OCI-LY7 (cell line): ENCODE data around the gene SH3GLB2. TPM values are rescaled to one million over a fixed set of nuclear protein-coding genes. Genes with fewer than 3 reads are reported as not detected.
"Not testable (repeated sequence)": the region's sequence is repeated elsewhere in the genome, so short reads cannot be mapped to it uniquely, and the experiment has no call there.

ENCODE experiments used
- BruUV-seq: library from RNA; stranded (reverse); fragments of 400-500 nt; replicated peaks from 2 replicates; lab custom pipeline; 2021; lab: Mats Ljungman, UMichigan
- CTCF ChIA-PET: fragments of 300-600 bp; sonication (Branson Sonifier 250); formaldehyde crosslinking; loops from one replicate; lab custom pipeline; 2022; ENCODE audit warnings: antibody characterized with exemption; ENCODE audit not compliant: unreplicated experiment; lab: Charles Lee
- POLR2A ChIA-PET: fragments of 300-600 bp; sonication (Branson Sonifier 250); formaldehyde crosslinking; loops from one replicate; lab custom pipeline; 2022; ENCODE audit warnings: antibody characterized with exemption; lab: Charles Lee
- DNase-seq: peaks from one replicate; pipeline ENCODE4 v3.0.0-alpha.2; 2015; ENCODE audit warnings: low spot score
- H2AFZ ChIP-seq: fragments of 200-600 bp; sonication (generic), shearing (Covaris generic); 2 replicates; pipeline ENCODE4 v1.6.1; 2014; ENCODE audit warnings: mild to moderate bottlenecking, antibody characterized with exemption, low read length, moderate library complexity
- H3K27ac ChIP-seq: fragments of 200-600 bp; sonication (generic); 2 replicates; pipeline ENCODE4 v1.5.1; 2014; ENCODE audit warnings: mixed run types, low read depth, mild to moderate bottlenecking, moderate library complexity, low read length, inconsistent platforms; ENCODE audit not compliant: poor library complexity, severe bottlenecking
- H3K36me3 ChIP-seq: fragments of 200-600 bp; sonication (generic); 2 replicates; pipeline ENCODE4 v1.6.1; 2014; ENCODE audit warnings: mild to moderate bottlenecking, antibody characterized with exemption, low read length, moderate library complexity, mixed read lengths; ENCODE audit not compliant: insufficient read depth
- H3K4me1 ChIP-seq: fragments of 200-600 bp; sonication (generic); 2 replicates; pipeline ENCODE4 v1.5.1; 2014; ENCODE audit warnings: mild to moderate bottlenecking, low read length; ENCODE audit not compliant: insufficient read depth, poor library complexity, severe bottlenecking
- H3K4me2 ChIP-seq: fragments of 200-600 bp; sonication (generic); 2 replicates; pipeline ENCODE4 v1.6.1; 2014; ENCODE audit warnings: mild to moderate bottlenecking, low read length
- H3K4me3 ChIP-seq: fragments of 200-600 bp; sonication (generic); 2 replicates; pipeline ENCODE4 v1.5.1; 2014; ENCODE audit warnings: mild to moderate bottlenecking, low read depth, low read length; ENCODE audit not compliant: poor library complexity, severe bottlenecking
- H3K79me2 ChIP-seq: fragments of 200-600 bp; sonication (generic); 2 replicates; pipeline ENCODE4 v1.6.1; 2016; ENCODE audit warnings: low read depth, mild to moderate bottlenecking, low read length, moderate library complexity, mixed read lengths; ENCODE audit not compliant: insufficient read depth
- H3K9me2 ChIP-seq: fragments of 200-600 bp; sonication (generic); 2 replicates; pipeline ENCODE4 v1.6.1; 2016; ENCODE audit warnings: mild to moderate bottlenecking, low read length, mixed read lengths; ENCODE audit not compliant: insufficient read depth
- H3K9me3 ChIP-seq: fragments of 200-600 bp; sonication (generic); 2 replicates; pipeline ENCODE4 v1.6.1; 2014; ENCODE audit warnings: mild to moderate bottlenecking, mixed run types, low read length, mixed read lengths
- H4K20me1 ChIP-seq: fragments of 200-600 bp; sonication (generic); 2 replicates; pipeline ENCODE4 v1.6.1; 2014; ENCODE audit warnings: mild to moderate bottlenecking, antibody characterized with exemption, low read length, moderate library complexity, mixed read lengths; ENCODE audit not compliant: insufficient read depth
- CTCF ChIP-seq: fragments of 200-600 bp; sonication (generic); conservative IDR thresholded peaks from 2 replicates; pipeline ENCODE4 v1.5.1; 2014; ENCODE audit warnings: mild to moderate bottlenecking, antibody characterized with exemption, low read length, moderate library complexity, mixed read lengths
- EZH2phosphoT487 ChIP-seq: fragments of 200-600 bp; sonication (generic); IDR thresholded peaks from 2 replicates; pipeline ENCODE4 v1.6.1; 2018; ENCODE audit warnings: low read depth, borderline replicate concordance, mild to moderate bottlenecking, mixed run types, antibody characterized with exemption, low read length, moderate library complexity, mixed read lengths
- intact Hi-C: fragments of 100-400 bp; cut with micrococcal nuclease; formaldehyde crosslinking; loops from one replicate; pipeline ENCODE4 v1.10.0; 2022; ENCODE audit not compliant: unreplicated experiment
- total RNA-seq, 2 experiments: library from RNA; depleted of rRNA in 1 of 2; stranded (reverse); fragments of >200 nt in 1 of 2; shearing (Covaris generic) in 1 of 2; gene quantifications; 2 replicates each; pipeline ENCODE4 v1.2.3, GENCODE V29; 2014 to 2022

Gene SH3GLB2
- total RNA-seq, 2 experiments from 2014 or later, result 58.4 to 92.6 TPM

- peaks cover 16% of the 10 kb centered on the region for H3K36me3 ChIP-seq
- no peak overlapping the region for H3K27ac ChIP-seq
- H3K4me3 ChIP-seq, result peak overlapping the region; percentile 95
- no peaks in the 10 kb centered on the region for H3K9me2 ChIP-seq
- peaks cover 22% of the 10 kb centered on the region for H3K4me1 ChIP-seq
- ChIA-PET POLR2A (interaction anchor here (1.0 to 1.4 kb wide), 2 partner anchors 10 to 44 kb away, joined by 3 to 5 read pairs; partner anchors contain the start of gene DOLPP1), CTCF (interaction anchor here (0.6 to 1.0 kb wide), 2 partner anchors 9 kb away, joined by 3 to 6 read pairs; partner anchors contain the start of gene SH3GLB2)
- H3K79me2 ChIP-seq, result peaks cover 17% of the 10 kb centered on the region
- H2AFZ ChIP-seq, result peak overlapping the region; percentile 54; the same call in 1 of the 2 replicates
- intact Hi-C loops, result no loop called here
- peak overlapping the region; percentile 98 for H3K4me2 ChIP-seq
- no TSS peak for BruUV-seq
- no peaks in the 10 kb centered on the region for H3K9me3 ChIP-seq
- peaks cover 4% of the 10 kb centered on the region; the same call in 1 of the 2 replicates for H4K20me1 ChIP-seq
- TF ChIP-seq CTCF, result no peak
- TF ChIP-seq EZH2phosphoT487, result no peak
- no peak for DNase-seq
Measured at GRCh38 chr9:129036923-129037766, 9.0 kb upstream of the SH3GLB2 start.

GRCh38 chr9:129036241-129036922 is 8.3 kb upstream of the SH3GLB2 start, which contains the start of gene MIGA2:
Gene MIGA2, plus strand, starts transcription at chr9:129036626. Its CDS starts 3,969 bp downstream, at chr9:129040595.
- Histone ChIP-seq H3K9me2 (no peaks in the 10 kb centered on the region), H3K4me2 (peak within 1 kb of the TSS; percentile 98), H3K4me3 (peak within 1 kb of the TSS; percentile 95), H3K36me3 (peaks cover 9% of the 10 kb centered on the region), H3K27ac (no peak within 1 kb of the TSS), H3K79me2 (peaks cover 17% of the 10 kb centered on the region), H3K9me3 (no peaks in the 10 kb centered on the region), H2AFZ (peak within 1 kb of the TSS; percentile 86), H4K20me1 (peaks cover 4% of the 10 kb centered on the region; the same call in 1 of the 2 replicates), H3K4me1 (peaks cover 22% of the 10 kb centered on the region)
- BruUV-seq, result no TSS peak
- POLR2A ChIA-PET, result interaction anchor here (0.9 to 1.4 kb wide), 3 partner anchors 9 to 45 kb away, joined by 3 to 5 read pairs (median 3); partner anchors contain the start of gene DOLPP1
- peak; percentile 99 for DNase-seq
- TF ChIP-seq EZH2phosphoT487 (no peak), CTCF (no peak)
- CTCF ChIA-PET, result interaction anchor here (0.6 kb wide), 1 partner anchor 8 kb away, joined by 3 read pairs; no protein-coding TSS in a partner anchor
- intact Hi-C loops, result no loop called here

GRCh38 chr9:129035838-129036237 is 7.7 kb upstream of the SH3GLB2 start:
- DNase-seq, intact Hi-C loops, H3K27ac ChIP-seq, CTCF ChIA-PET, H4K20me1 ChIP-seq, H3K36me3 ChIP-seq, H3K9me2 ChIP-seq, H3K9me3 ChIP-seq, BruUV-seq: not testable (repeated sequence)
- Histone ChIP-seq H3K79me2 (peaks cover 17% of the 10 kb centered on the region), H3K4me3 (peak overlapping the region; percentile 95), H2AFZ (peak overlapping the region; percentile 86), H3K4me2 (peak overlapping the region; percentile 65), H3K4me1 (peaks cover 22% of the 10 kb centered on the region)
- POLR2A ChIA-PET, result interaction anchor here (0.9 to 1.4 kb wide), 3 partner anchors 9 to 46 kb away, joined by 3 to 5 read pairs (median 3); partner anchors contain the start of gene DOLPP1
